ENCODE data around the gene DPF1.

DPF1 gene

GRCh38 chr19:38182536-38183210 is 41.3 kb downstream of the DPF1 start:
- ChIA-PET CTCF (no interaction called here), POLR2A (ENCODE audit: low non-redundant PET) (no interaction called here)
- TF ChIP-seq CTCF (conservative IDR thresholded peaks at IDR 0.05; ENCODE audit: low read depth): no peak
- peak overlapping the region; percentile 26 for H3K27ac ChIP-seq
- DNase-seq (ENCODE audit: low spot score): no peak

DNA sequence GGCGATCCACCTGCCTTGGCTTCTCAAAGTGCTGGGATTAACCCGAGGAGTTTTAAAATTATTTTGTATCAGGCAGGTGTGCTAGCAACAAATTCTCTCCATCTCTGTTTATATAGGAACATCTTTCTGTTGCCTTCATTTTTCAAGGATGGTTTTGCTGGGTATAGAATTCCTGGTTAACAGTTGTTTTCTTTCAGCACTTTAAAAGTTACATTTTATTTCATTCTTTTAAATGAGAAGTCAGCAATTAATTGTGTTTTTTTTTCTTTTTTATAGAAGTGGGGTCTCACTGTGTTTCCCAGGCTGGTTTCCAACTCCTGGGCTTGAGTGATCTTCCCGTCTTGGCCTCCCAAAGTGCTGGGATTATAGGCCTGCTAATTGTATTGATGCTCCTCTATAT is 44.0 kb downstream of the DPF1 start:
- DNase-seq (ENCODE audit: low spot score): no peak
- CTCF ChIA-PET: no interaction called here
- H3K27ac ChIP-seq: no peak overlapping the region
- no peak for TF ChIP-seq CTCF (conservative IDR thresholded peaks at IDR 0.05; ENCODE audit: low read depth)
- POLR2A ChIA-PET (ENCODE audit: low non-redundant PET): no interaction called here

GRCh38 chr19:38175422-38175821 is 48.6 kb downstream of the DPF1 start:
- ChIA-PET POLR2A (ENCODE audit: low non-redundant PET) (no interaction called here), CTCF (interaction anchor here (1.4 kb wide), 1 partner anchor 33 kb away, joined by 3 read pairs; no protein-coding TSS in a partner anchor)

DNA sequence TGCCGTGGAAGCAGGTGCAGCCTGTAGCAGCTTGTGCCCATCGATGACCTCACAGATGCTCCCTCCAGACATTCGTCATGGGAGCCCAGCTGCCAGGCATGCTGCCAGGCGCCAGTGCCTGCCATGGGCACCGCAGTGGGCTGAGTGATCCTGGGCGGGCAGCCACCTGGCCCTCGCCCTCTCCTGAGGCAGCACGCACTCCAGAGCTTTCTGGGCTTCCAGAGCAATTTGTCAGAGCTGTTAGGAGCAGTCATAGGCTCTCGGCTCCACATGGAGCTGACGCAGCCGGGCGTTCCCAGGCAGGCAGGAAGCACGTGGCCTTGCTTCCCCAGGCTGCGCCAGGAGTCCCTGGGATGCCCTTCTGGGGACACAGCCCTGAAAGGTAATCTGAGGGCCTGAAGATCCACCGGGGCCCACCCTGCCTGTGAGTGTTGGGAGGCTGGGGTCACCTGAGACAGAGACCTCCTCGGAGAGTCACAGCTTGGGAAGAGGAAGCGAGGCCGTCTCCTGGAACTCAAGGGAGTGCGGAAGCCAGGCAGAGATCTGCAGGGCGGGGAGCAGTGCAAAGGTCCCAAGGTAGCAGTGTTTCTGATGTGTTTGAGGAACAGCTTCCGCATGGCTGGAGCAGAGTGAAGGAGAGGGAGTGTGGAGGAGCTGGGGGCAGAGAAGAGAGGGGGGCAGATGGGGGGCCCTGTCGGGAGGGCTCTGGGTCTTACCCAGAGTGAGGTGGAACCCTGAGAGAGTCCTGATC is 50.6 kb downstream of the DPF1 start:
- no peak for TF ChIP-seq CTCF (conservative IDR thresholded peaks at IDR 0.05; ENCODE audit: low read depth)
- ChIA-PET CTCF (interaction anchor here (0.8 to 1.3 kb wide), 2 partner anchors 39 to 271 kb away, joined by 3 to 6 read pairs; no protein-coding TSS in a partner anchor), POLR2A (ENCODE audit: low non-redundant PET) (interaction anchor here (0.6 to 0.9 kb wide), 2 partner anchors 8 to 84 kb away, joined by 3 to 5 read pairs; no protein-coding TSS in a partner anchor)
- H3K27ac ChIP-seq: peak overlapping the region; percentile 98
- peak; percentile 97 for DNase-seq (ENCODE audit: low spot score)

More at GRCh38 chr19:38175422-38175821, 48.6 kb downstream of the DPF1 start:
- no peak for DNase-seq (ENCODE audit: low spot score)
- TF ChIP-seq CTCF (conservative IDR thresholded peaks at IDR 0.05; ENCODE audit: low read depth): no peak
- peak overlapping the region; percentile 98 for H3K27ac ChIP-seq

GRCh38 chr19:38172001-38172400 is 52.0 kb downstream of the DPF1 start:
- H3K27ac ChIP-seq: peak overlapping the region; percentile 98
- no peak for TF ChIP-seq CTCF (conservative IDR thresholded peaks at IDR 0.05; ENCODE audit: low read depth)
- ChIA-PET CTCF (interaction anchor here (1.3 kb wide), 1 partner anchor 270 kb away, joined by 3 read pairs; no protein-coding TSS in a partner anchor), POLR2A (ENCODE audit: low non-redundant PET) (no interaction called here)
- no peak for DNase-seq (ENCODE audit: low spot score)

DNA sequence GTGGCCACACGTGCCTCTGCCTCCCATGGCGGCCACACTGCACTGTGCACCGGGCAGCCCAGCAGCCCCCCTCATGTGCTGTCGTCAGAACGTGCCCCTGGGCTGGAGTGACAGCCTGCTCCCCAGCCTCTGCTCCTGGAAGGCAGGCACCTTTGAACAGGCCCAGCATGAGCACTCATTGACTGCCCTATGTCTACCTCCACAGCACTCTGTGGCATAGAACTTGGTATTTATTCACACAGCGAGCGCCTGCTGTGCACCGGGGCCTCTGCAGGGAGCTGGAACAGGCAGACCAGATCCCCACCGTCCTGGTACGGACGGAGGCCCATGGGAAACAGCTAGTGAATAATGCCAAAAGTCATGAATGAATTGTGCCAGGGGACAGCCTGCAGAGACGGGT is 53.7 kb downstream of the DPF1 start:
- ChIA-PET CTCF (no interaction called here), POLR2A (ENCODE audit: low non-redundant PET) (no interaction called here)
- peak overlapping the region; percentile 98 for H3K27ac ChIP-seq
- no peak for TF ChIP-seq CTCF (conservative IDR thresholded peaks at IDR 0.05; ENCODE audit: low read depth)
- no peak for DNase-seq (ENCODE audit: low spot score)

Measured in RWPE1 (cell line).